IMR-90 (cell line): ENCODE data around the gene PIP5K1B. TPM values are rescaled to one million over a fixed set of nuclear protein-coding genes. Genes with fewer than 3 reads are reported as not detected.

Experiments
- ATAC-seq: fragments of 200-7000 bp; cut with Tn5 transposase; 2 replicates; pipeline ENCODE4 v1.9.1; 2020; ENCODE audit warnings: low read depth, mild to moderate bottlenecking, moderate library complexity
- BruUV-seq: library from RNA; stranded (reverse); fragments of 400-500 nt; replicated peaks from 2 replicates; lab custom pipeline; 2021; lab: Mats Ljungman, UMichigan
- CTCF ChIA-PET: fragments of 300-600 bp; formaldehyde crosslinking; extraction: SDS; loops from one replicate; lab custom pipeline; 2021; ENCODE audit warnings: antibody characterized with exemption; lab: Yijun Ruan, JAX
- POLR2A ChIA-PET: fragments of 300-600 bp; sonication (Branson Sonifier 250); formaldehyde crosslinking; loops from one replicate; lab custom pipeline; 2022; ENCODE audit warnings: antibody characterized with exemption; ENCODE audit not compliant: unreplicated experiment; lab: Charles Lee
- DNase-seq: peaks from one replicate; pipeline ENCODE4 v3.0.0; 2013
- H2AFZ ChIP-seq: replicated peaks from 2 replicates; pipeline ENCODE3; 2013; ENCODE audit warnings: low read length, mild to moderate bottlenecking; ENCODE audit not compliant: poor library complexity
- H2AK5ac ChIP-seq: 2 replicates; pipeline ENCODE4 v1.6.1; 2013; ENCODE audit warnings: low read depth, low read length, inconsistent platforms
- H2AK9ac ChIP-seq: replicated peaks from 2 replicates; pipeline ENCODE3; 2013; ENCODE audit warnings: mild to moderate bottlenecking, low read depth, low read length, moderate library complexity; ENCODE audit not compliant: poor library complexity
- H2BK120ac ChIP-seq: 2 replicates; pipeline ENCODE4 v1.6.1; 2013; ENCODE audit warnings: low read depth, low read length, inconsistent platforms
- H2BK15ac ChIP-seq: 3 replicates; pipeline ENCODE4 v1.6.1; 2013; ENCODE audit warnings: low read depth, low read length, inconsistent platforms
- H2BK20ac ChIP-seq: 2 replicates; pipeline ENCODE4 v1.6.1; 2013; ENCODE audit warnings: low read depth, mild to moderate bottlenecking, inconsistent platforms, low read length, moderate library complexity
- H2BK5ac ChIP-seq: 2 replicates; pipeline ENCODE4 v1.6.1; 2013; ENCODE audit warnings: mild to moderate bottlenecking, low read depth, low read length, inconsistent platforms; ENCODE audit not compliant: poor library complexity, severe bottlenecking
- H3K14ac ChIP-seq: replicated peaks from 2 replicates; pipeline ENCODE4 v1.6.1; 2013; ENCODE audit warnings: low read depth, low read length, inconsistent platforms
- H3K18ac ChIP-seq: 2 replicates; pipeline ENCODE4 v1.6.1; 2013; ENCODE audit warnings: low read depth, low read length, control low read depth
- H3K23ac ChIP-seq: 2 replicates; pipeline ENCODE4 v1.6.1; 2013; ENCODE audit warnings: low read depth, low read length, inconsistent platforms
- H3K27ac ChIP-seq: 2 replicates; pipeline ENCODE4 v1.5.1; 2013; ENCODE audit warnings: mild to moderate bottlenecking, control low read depth, low read length; ENCODE audit not compliant: insufficient read depth
- H3K27me3 ChIP-seq: 2 replicates; pipeline ENCODE4 v1.6.1; 2013; ENCODE audit warnings: low read length; ENCODE audit not compliant: control insufficient read depth, insufficient read depth
- H3K36me3 ChIP-seq: 2 replicates; pipeline ENCODE4 v1.6.1; 2013; ENCODE audit warnings: low read length, mixed read lengths; ENCODE audit not compliant: control insufficient read depth, insufficient read depth
- H3K4ac ChIP-seq: 2 replicates; pipeline ENCODE4 v1.6.1; 2013; ENCODE audit warnings: low read depth, low read length, inconsistent platforms
- H3K4me1 ChIP-seq: 2 replicates; pipeline ENCODE4 v1.6.1; 2013; ENCODE audit warnings: low read length, mixed read lengths; ENCODE audit not compliant: control insufficient read depth, insufficient read depth
- H3K4me2 ChIP-seq: 2 replicates; pipeline ENCODE4 v1.6.1; 2013; ENCODE audit warnings: low read depth, mild to moderate bottlenecking, control low read depth, low read length, moderate library complexity
- H3K4me3 ChIP-seq: 2 replicates; pipeline ENCODE4 v1.5.1; 2013; ENCODE audit warnings: low read depth, mild to moderate bottlenecking, control low read depth, low read length, moderate library complexity; ENCODE audit not compliant: insufficient read depth
- H3K56ac ChIP-seq: 2 replicates; pipeline ENCODE4 v1.6.1; 2013; ENCODE audit warnings: low read length, inconsistent platforms; ENCODE audit not compliant: insufficient read depth; ENCODE audit errors: extremely low read depth
- H3K79me1 ChIP-seq, 2 experiments: 2 replicates each; pipeline ENCODE4 v1.6.1; 2013; ENCODE audit warnings: low read length in 2 of 2, inconsistent platforms in 1 of 2, low read depth in 1 of 2
- H3K9ac ChIP-seq: 2 replicates; pipeline ENCODE4 v1.6.1; 2013; ENCODE audit warnings: low read depth, low read length, control low read depth
- H3K9me1 ChIP-seq: 2 replicates; pipeline ENCODE4 v1.6.1; 2013; ENCODE audit warnings: low read length, inconsistent platforms; ENCODE audit not compliant: insufficient read depth
- H3K9me3 ChIP-seq: 2 replicates; pipeline ENCODE4 v1.6.1; 2013; ENCODE audit warnings: low read length; ENCODE audit not compliant: control insufficient read depth, insufficient read depth
- H4K20me1 ChIP-seq: 2 replicates; pipeline ENCODE4 v1.6.1; 2013; ENCODE audit warnings: low read length, inconsistent platforms; ENCODE audit not compliant: insufficient read depth
- H4K5ac ChIP-seq: 2 replicates; pipeline ENCODE4 v1.6.1; 2013; ENCODE audit warnings: mild to moderate bottlenecking, low read depth, low read length, control low read depth
- H4K8ac ChIP-seq, 2 experiments: 2 replicates each; pipeline ENCODE4 v1.6.1; 2013; ENCODE audit warnings: low read depth in 2 of 2, low read length in 2 of 2, control low read depth in 1 of 2, inconsistent platforms in 1 of 2
- H4K91ac ChIP-seq: 2 replicates; pipeline ENCODE4 v1.6.1; 2013; ENCODE audit warnings: low read depth, low read length, inconsistent platforms; ENCODE audit not compliant: insufficient read depth
- BHLHE40 ChIP-seq: fragments of 150-350 bp; IDR thresholded peaks from 2 replicates; pipeline ENCODE4 v1.6.1; 2016; ENCODE audit warnings: mild to moderate bottlenecking, low read depth, low read length
- CEBPB ChIP-seq: IDR thresholded peaks from 2 replicates; pipeline ENCODE4 v1.6.1; 2012; ENCODE audit warnings: low read depth, low read length, improper control_type of control experiment
- FOS ChIP-seq: fragments of 150-350 bp; IDR thresholded peaks from 2 replicates; pipeline ENCODE4 v1.6.1; 2016; ENCODE audit warnings: low read depth, low read length
- MAFK ChIP-seq: IDR thresholded peaks from 2 replicates; pipeline ENCODE4 v1.6.1; 2012; ENCODE audit warnings: low read depth, low read length, improper control_type of control experiment
- MXI1 ChIP-seq: IDR thresholded peaks from 2 replicates; pipeline ENCODE4 v1.6.1; 2012; ENCODE audit warnings: low read depth, mild to moderate bottlenecking, low read length, moderate library complexity, borderline replicate concordance
- NFE2L2 ChIP-seq: fragments of 150-350 bp; IDR thresholded peaks from 2 replicates; pipeline ENCODE4 v1.6.1; 2016; ENCODE audit warnings: low read depth, mild to moderate bottlenecking, low read length
- POLR2A ChIP-seq: IDR thresholded peaks from 2 replicates; pipeline ENCODE4 v1.6.1; 2012; ENCODE audit warnings: mild to moderate bottlenecking, low read depth, low read length
- RAD21 ChIP-seq: IDR thresholded peaks from 2 replicates; pipeline ENCODE4 v1.6.1; 2012; ENCODE audit warnings: low read length, improper control_type of control experiment
- RFX5 ChIP-seq: IDR thresholded peaks from 2 replicates; pipeline ENCODE4 v1.8.0; 2012; ENCODE audit warnings: low read depth, mild to moderate bottlenecking, low read length, moderate library complexity
- WGBS, 2 experiments: methylation state at CpG; one replicate each; pipeline versions ENCODE4 v1.1.5 to v1.1.7; 2013; ENCODE audit warnings: missing lambda C conversion rate in 2 of 2; ENCODE audit not compliant: insufficient read length in 1 of 2; ENCODE audit errors: extremely low coverage in 2 of 2; 5-methylcytosine and 5-hydroxymethylcytosine counted together
- dilution Hi-C: fragments of 300-500 bp; cut with HindIII; formaldehyde crosslinking; loops from one replicate; pipeline ENCODE4 v1.14.3; 2018; ENCODE audit warnings: low sequenced_read_pairs; ENCODE audit not compliant: unreplicated experiment
- in situ Hi-C: fragments of 300-500 bp; cut with MboI; formaldehyde crosslinking; loops from 3 replicates; pipeline ENCODE4 v1.14.3; 2019; ENCODE audit warnings: low sequenced_read_pairs, inconsistent platforms, mixed read lengths
- intact Hi-C: fragments of 100-400 bp; cut with micrococcal nuclease; formaldehyde crosslinking; loops from 2 replicates; pipeline ENCODE4 v1.10.0; 2022
- polyA plus RNA-seq, 3 experiments: library from polyadenylated mRNA; depleted of rRNA; stranded (reverse); fragments of >200 nt; gene quantifications; 2 replicates each; pipeline ENCODE4 v1.2.3, GENCODE V29; 2012; ENCODE audit warnings: low replicate concordance in 1 of 3
- total RNA-seq: library from RNA; depleted of rRNA; stranded (reverse); fragments of >200 nt; gene quantifications from 2 replicates; pipeline ENCODE4 v1.2.3, GENCODE V29; 2012
- TF ChIP-seq, protein P1 (sequence below): conservative IDR thresholded peaks from 2 replicates; pipeline ENCODE4 v1.5.1; 2012; ENCODE audit warnings: mild to moderate bottlenecking, low read depth, low read length, improper control_type of control experiment
- TF ChIP-seq, protein P2 (sequence below): fragments of 150-350 bp; IDR thresholded peaks from 2 replicates; pipeline ENCODE4 v1.6.1; 2017; ENCODE audit warnings: mild to moderate bottlenecking, antibody characterized with exemption, low read length, low read depth

The PIP5K1B gene
- total and polyA plus RNA-seq, 2 of the 4 experiments (the other 2 are of a cell fraction): not detected

DNA sequence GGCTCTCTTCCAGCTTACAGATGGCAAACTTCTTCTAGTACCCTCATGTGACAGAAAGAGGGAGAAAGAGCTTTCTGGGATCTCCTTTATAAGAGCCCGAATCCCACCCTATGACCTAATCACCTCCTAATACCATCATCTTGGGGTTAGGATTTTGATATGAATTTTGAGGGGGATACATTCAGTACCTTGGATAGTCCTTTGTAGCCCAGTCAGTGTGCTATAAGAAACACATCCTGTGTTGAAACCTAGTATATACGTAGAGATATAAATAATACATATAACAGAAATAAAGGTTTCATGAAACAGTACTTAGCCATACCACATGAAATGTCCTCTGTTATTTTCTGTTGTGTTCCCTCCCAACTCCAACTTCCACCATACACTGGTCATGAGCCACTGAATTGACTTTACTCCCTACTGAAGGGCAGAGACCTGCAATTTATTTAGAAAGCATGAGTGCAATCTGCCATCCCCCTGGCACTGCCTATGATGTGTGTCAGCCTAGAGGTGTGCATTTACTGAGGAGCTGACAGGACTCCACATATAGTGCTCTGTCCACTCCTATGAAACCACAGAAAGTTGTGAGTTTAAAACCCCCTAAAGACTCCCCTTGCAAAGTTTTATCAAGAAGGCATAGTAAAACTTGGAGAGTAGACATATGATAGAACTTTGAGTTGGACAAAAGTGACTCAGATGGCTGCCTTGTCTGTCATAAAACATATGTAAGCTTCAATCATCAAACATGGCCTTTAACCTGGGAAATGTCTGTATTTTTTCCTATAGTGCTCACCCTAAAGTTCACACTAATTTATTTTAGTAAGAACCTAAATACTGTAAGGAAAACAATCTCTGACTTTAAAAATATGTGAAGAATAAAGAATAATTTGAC lies 12.8 kb downstream of the PIP5K1B start:
- BruUV-seq: no TSS peak
- Histone ChIP-seq H3K18ac (no peak overlapping the region), H4K20me1 (no peaks in the 10 kb centered on the region), H2AK9ac (no peak overlapping the region), H3K9me3 (no peaks in the 10 kb centered on the region), H3K4me1 (no peaks in the 10 kb centered on the region), H2BK120ac (no peak overlapping the region), H3K4ac (no peak overlapping the region), H3K27me3 (no peaks in the 10 kb centered on the region; the same call in 1 of the 2 replicates), H2BK5ac (no peak overlapping the region), H4K5ac (no peak overlapping the region), H3K9ac (no peak overlapping the region), H3K4me3 (no peak overlapping the region), H2BK15ac (no peak overlapping the region), H3K9me1 (no peaks in the 10 kb centered on the region), H2BK20ac (no peak overlapping the region), H3K79me1 (no peaks in the 10 kb centered on the region), H3K27ac (no peak overlapping the region), H3K56ac (no peak overlapping the region), H3K4me2 (no peak overlapping the region), H3K23ac (no peak overlapping the region), H3K36me3 (no peaks in the 10 kb centered on the region), H2AFZ (no peak overlapping the region), H4K91ac (no peak overlapping the region), H4K8ac (no peak overlapping the region), H3K14ac (no peak overlapping the region), H2AK5ac (no peak overlapping the region)
- TF ChIP-seq BHLHE40 (no peak), NFE2L2 (no peak), CEBPB (no peak), RAD21 (no peak), FOS (no peak), RFX5 (no peak), POLR2A (no peak), MXI1 (no peak), MAFK (no peak)
- TF ChIP-seq, protein P1, sequence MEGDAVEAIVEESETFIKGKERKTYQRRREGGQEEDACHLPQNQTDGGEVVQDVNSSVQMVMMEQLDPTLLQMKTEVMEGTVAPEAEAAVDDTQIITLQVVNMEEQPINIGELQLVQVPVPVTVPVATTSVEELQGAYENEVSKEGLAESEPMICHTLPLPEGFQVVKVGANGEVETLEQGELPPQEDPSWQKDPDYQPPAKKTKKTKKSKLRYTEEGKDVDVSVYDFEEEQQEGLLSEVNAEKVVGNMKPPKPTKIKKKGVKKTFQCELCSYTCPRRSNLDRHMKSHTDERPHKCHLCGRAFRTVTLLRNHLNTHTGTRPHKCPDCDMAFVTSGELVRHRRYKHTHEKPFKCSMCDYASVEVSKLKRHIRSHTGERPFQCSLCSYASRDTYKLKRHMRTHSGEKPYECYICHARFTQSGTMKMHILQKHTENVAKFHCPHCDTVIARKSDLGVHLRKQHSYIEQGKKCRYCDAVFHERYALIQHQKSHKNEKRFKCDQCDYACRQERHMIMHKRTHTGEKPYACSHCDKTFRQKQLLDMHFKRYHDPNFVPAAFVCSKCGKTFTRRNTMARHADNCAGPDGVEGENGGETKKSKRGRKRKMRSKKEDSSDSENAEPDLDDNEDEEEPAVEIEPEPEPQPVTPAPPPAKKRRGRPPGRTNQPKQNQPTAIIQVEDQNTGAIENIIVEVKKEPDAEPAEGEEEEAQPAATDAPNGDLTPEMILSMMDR: no peak
- TF ChIP-seq, protein P2, sequence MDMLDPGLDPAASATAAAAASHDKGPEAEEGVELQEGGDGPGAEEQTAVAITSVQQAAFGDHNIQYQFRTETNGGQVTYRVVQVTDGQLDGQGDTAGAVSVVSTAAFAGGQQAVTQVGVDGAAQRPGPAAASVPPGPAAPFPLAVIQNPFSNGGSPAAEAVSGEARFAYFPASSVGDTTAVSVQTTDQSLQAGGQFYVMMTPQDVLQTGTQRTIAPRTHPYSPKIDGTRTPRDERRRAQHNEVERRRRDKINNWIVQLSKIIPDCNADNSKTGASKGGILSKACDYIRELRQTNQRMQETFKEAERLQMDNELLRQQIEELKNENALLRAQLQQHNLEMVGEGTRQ: no peak
- dilution Hi-C loops (no loop called here), intact Hi-C loops (no loop called here), in situ Hi-C loops (no loop called here)
- ATAC-seq (no peak), DNase-seq (no peak)
- CTCF ChIA-PET: no interaction called here
- POLR2A ChIA-PET: no interaction called here
- no CpG with 5 or more reads among the region's 2 CpGs for WGBS, 2 experiments
